Right atrium auricular region (tissue), 2 donors: Measurements from ENCODE around the gene NDFIP2. TPM values are rescaled to one million over a fixed set of nuclear protein-coding genes. Genes with fewer than 3 reads are reported as not detected.
"Not testable (repeated sequence)": the region's sequence is repeated elsewhere in the genome, so short reads cannot be mapped to it uniquely, and the experiment has no call there.

Experiments
- DNase-seq: peaks from one replicate; pipeline ENCODE4 v3.0.0-alpha.2; 2019; ENCODE audit warnings: low spot score
- H3K27ac ChIP-seq, 2 donors: fragments of 200-600 bp; sonication (generic); 1 replicate in 1 of 2; 2 replicates in 1 of 2; pipeline ENCODE4 v1.5.1; 2016 to 2019
- H3K27me3 ChIP-seq, 2 donors: fragments of 200-600 bp; sonication (generic); one replicate each; pipeline versions ENCODE4 v1.5.1 to v1.6.0; 2017 to 2019
- H3K36me3 ChIP-seq: fragments of 200-600 bp; sonication (generic); one replicate; pipeline ENCODE4 v1.5.1; 2016
- H3K4me1 ChIP-seq, 2 donors: fragments of 200-600 bp; sonication (generic); one replicate each; pipeline versions ENCODE4 v1.5.1 to v1.6.0; 2017 to 2019
- H3K4me3 ChIP-seq, 2 donors: fragments of 200-600 bp; sonication (generic); 1 replicate in 1 of 2; 2 replicates in 1 of 2; pipeline ENCODE4 v1.5.1; 2017 to 2019; ENCODE audit warnings: mild to moderate bottlenecking in 1 of 2, moderate library complexity in 1 of 2
- H3K9me3 ChIP-seq, 2 donors: fragments of 200-600 bp; sonication (generic); one replicate each; pipeline ENCODE4 v1.5.1; 2019
- CTCF ChIP-seq, 2 donors: fragments of 200-600 bp; sonication (generic); IDR thresholded peaks; one replicate each; pipeline ENCODE4 v1.5.1; 2019; ENCODE audit warnings: antibody characterized with exemption in 2 of 2
- total RNA-seq, 2 donors: library from RNA; depleted of rRNA; stranded (reverse); fragments of >200 nt; gene quantifications; one replicate each; pipeline ENCODE4 v1.1.0, GENCODE V29; 2016

Gene NDFIP2
- total RNA-seq, 2 donors from 2014 or later, result 27.8 to 29.0 TPM

GRCh38 chr13:79571147-79571546, 90.2 kb downstream of the NDFIP2 start:
- TF ChIP-seq CTCF (IDR thresholded peaks at IDR 0.05), result no peak
- peaks cover 0 to 2% of the 10 kb centered on the region in 2 donors for H3K9me3 ChIP-seq
- no peak overlapping the region for H3K4me3 ChIP-seq
- H3K4me1 ChIP-seq, result no peaks in the 10 kb centered on the region
- no peak for DNase-seq
- H3K27me3 ChIP-seq, result no peaks in the 10 kb centered on the region
- no peak overlapping the region for H3K27ac ChIP-seq
- no peaks in the 10 kb centered on the region for H3K36me3 ChIP-seq

GRCh38 chr13:79573892-79574291, 92.9 kb downstream of the NDFIP2 start:
- not testable (repeated sequence) for H3K4me3 ChIP-seq, H3K9me3 ChIP-seq, H3K4me1 ChIP-seq, H3K36me3 ChIP-seq, DNase-seq, H3K27me3 ChIP-seq, H3K27ac ChIP-seq

- peak; percentile 61 for DNase-seq
- Histone ChIP-seq H3K9me3 (peaks cover 0 to 7% of the 10 kb centered on the region in 2 donors), H3K4me1 (no peaks in the 10 kb centered on the region), H3K27ac (no peak overlapping the region), H3K4me3 (no peak overlapping the region), H3K27me3 (no peaks in the 10 kb centered on the region), H3K36me3 (no peaks in the 10 kb centered on the region)
- no peak for TF ChIP-seq CTCF (IDR thresholded peaks at IDR 0.05)
Measured at GRCh38 chr13:79581870-79582315, 100.9 kb downstream of the NDFIP2 start.

- no peak overlapping the region for H3K4me3 ChIP-seq
- H3K9me3 ChIP-seq, result no peaks in the 10 kb centered on the region
- no peak overlapping the region for H3K27ac ChIP-seq
- no peak for TF ChIP-seq CTCF (IDR thresholded peaks at IDR 0.05)
- no peaks in the 10 kb centered on the region for H3K36me3 ChIP-seq
- DNase-seq, result no peak
- H3K27me3 ChIP-seq, result no peaks in the 10 kb centered on the region
- no peaks in the 10 kb centered on the region for H3K4me1 ChIP-seq
Measured at GRCh38 chr13:79582896-79583295, 101.9 kb downstream of the NDFIP2 start.

GRCh38 chr13:79585033-79585432, 104.1 kb downstream of the NDFIP2 start:
- Histone ChIP-seq H3K9me3 (no peaks in the 10 kb centered on the region), H3K27ac (no peak overlapping the region), H3K4me1 (no peaks in the 10 kb centered on the region), H3K36me3 (no peaks in the 10 kb centered on the region), H3K4me3 (no peak overlapping the region), H3K27me3 (no peaks in the 10 kb centered on the region)
- no peak for TF ChIP-seq CTCF (IDR thresholded peaks at IDR 0.05)
- DNase-seq, result no peak

GRCh38 chr13:79589603-79590393, 108.8 kb downstream of the NDFIP2 start:
- no peaks in the 10 kb centered on the region for H3K4me1 ChIP-seq
- no peak for TF ChIP-seq CTCF (IDR thresholded peaks at IDR 0.05)
- H3K27me3 ChIP-seq, result no peaks in the 10 kb centered on the region
- H3K27ac ChIP-seq, result no peak overlapping the region
- no peak overlapping the region for H3K4me3 ChIP-seq
- no peaks in the 10 kb centered on the region for H3K9me3 ChIP-seq
- DNase-seq, result no peak
- H3K36me3 ChIP-seq, result no peaks in the 10 kb centered on the region
